ENCODE measurements around the gene HLX.
A peak's percentile ranks its signal among the peaks of the same experiment; 100 is the strongest.

The HLX gene

DNA sequence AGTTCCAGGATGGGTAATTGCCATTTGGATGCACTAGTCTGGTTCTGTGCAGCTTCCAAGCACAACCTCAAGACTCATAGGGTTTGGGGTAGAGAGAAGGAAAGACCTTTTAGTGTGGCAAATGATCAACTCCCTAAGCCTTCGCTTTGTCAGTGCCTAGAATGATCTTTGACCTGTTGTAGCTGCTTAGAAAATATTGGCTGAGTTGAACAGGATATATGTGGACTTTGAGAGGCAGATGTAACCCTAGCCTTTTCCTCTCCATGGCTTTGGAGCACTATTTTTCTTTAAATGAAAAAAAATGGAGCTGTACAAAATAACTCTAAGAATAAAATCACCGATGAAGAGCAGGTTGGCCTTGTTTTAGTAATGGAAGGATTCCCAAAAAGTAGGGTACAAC, 41.7 kb downstream of the HLX start:
- H3K27ac ChIP-seq (ENCODE audit: low read length) = no peak overlapping the region
- no peaks in the 10 kb centered on the region for H3K9me3 ChIP-seq (ENCODE audit: insufficient read depth, low read depth, low read length)
- H3K9ac ChIP-seq (ENCODE audit: low read depth, low read length) = no peak overlapping the region
- no peaks in the 10 kb centered on the region for H3K36me3 ChIP-seq (ENCODE audit: insufficient read depth, low read depth, low read length)
- peaks cover 11% of the 10 kb centered on the region; the same call in 1 of the 2 replicates for H3K4me1 ChIP-seq (ENCODE audit: insufficient read depth, low read length)
- no peak overlapping the region for H3K4me3 ChIP-seq (ENCODE audit: low read length)
- no peaks in the 10 kb centered on the region for H3K27me3 ChIP-seq (ENCODE audit: insufficient read depth, low read length)

DNA sequence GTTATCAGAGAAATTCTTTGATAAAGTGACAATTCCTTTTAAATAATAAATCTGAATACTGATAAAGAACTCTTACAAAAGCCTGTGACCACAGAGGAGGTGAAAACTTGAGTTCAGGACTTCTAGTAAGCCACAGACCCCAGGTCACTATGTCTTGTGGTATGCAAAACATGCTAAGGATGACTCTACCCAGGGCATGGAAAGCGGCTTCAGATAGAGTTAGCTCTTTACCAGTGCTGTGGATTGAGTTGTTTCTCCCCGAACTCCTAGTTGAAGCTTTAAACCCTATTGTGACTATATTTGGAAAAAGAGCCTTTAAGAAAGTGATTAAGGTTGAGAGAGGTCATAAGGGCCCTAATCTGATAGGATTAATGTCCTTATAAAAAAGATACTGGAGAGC, 42.3 kb downstream of the HLX start:
- no peaks in the 10 kb centered on the region for H3K27me3 ChIP-seq (ENCODE audit: insufficient read depth, low read length)
- H3K4me1 ChIP-seq (ENCODE audit: insufficient read depth, low read length) = peaks cover 11% of the 10 kb centered on the region; the same call in 1 of the 2 replicates
- H3K9ac ChIP-seq (ENCODE audit: low read depth, low read length) = no peak overlapping the region
- H3K9me3 ChIP-seq (ENCODE audit: insufficient read depth, low read depth, low read length) = no peaks in the 10 kb centered on the region
- H3K36me3 ChIP-seq (ENCODE audit: insufficient read depth, low read depth, low read length) = no peaks in the 10 kb centered on the region
- no peak overlapping the region for H3K27ac ChIP-seq (ENCODE audit: low read length)
- no peak overlapping the region for H3K4me3 ChIP-seq (ENCODE audit: low read length)

DNA sequence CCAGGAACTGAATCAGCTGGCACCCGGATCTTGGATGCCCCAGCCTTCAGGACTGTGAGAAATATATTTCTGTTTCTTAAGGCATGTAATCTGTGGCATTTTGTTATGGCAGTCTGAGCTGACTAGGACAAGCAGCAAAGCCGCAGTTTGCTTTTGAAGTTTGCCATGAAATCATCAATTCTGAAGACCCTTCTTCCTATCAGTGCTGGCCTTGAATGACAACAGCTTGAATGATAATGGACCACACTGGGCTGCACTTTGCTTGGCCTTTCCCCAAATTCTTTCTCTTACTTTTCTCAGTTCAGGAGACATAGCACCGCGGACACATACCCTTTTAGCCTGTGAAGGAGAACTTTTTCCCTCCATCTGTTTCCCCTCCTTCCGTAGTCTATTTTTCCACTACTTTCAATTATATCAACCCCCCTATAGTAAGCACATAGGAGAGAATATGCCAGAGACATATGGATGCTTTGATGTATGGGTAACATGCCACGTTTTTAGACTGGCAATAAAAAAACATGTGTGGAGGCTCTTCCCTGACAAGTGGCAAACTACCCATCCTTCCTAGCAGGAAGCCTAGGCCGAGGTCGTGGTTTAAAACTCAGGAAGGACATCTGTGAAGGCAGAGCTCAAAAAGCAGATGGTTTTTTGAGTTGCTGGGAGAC, 42.9 kb downstream of the HLX start:
- Histone ChIP-seq H3K9me3 (ENCODE audit: insufficient read depth, low read depth, low read length) (no peaks in the 10 kb centered on the region), H3K27ac (ENCODE audit: low read length) (no peak overlapping the region), H3K4me1 (ENCODE audit: insufficient read depth, low read length) (peaks cover 11% of the 10 kb centered on the region; the same call in 1 of the 2 replicates), H3K4me3 (ENCODE audit: low read length) (peak overlapping the region; percentile 27; the same call in 1 of the 2 replicates), H3K27me3 (ENCODE audit: insufficient read depth, low read length) (no peaks in the 10 kb centered on the region), H3K9ac (ENCODE audit: low read depth, low read length) (no peak overlapping the region), H3K36me3 (ENCODE audit: insufficient read depth, low read depth, low read length) (no peaks in the 10 kb centered on the region)

DNA sequence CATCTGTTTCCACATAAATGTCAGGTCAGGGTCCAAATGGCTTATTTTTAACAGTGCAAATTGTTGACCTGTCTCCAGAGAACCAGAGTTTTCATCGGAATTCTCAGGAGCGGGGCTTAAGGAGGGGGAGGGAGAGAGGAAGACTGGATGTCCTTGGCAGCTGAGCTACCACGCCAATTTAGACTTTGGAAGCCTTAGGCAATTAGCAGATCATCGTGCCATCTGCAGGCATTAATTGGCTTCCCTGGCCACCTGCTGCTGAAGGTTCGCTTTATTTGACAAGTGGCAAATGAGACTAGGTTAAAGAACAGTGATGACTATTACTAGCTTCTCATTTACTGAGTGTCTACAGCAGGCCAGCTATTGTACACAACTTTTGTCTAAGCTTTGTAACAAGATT, 43.7 kb downstream of the HLX start:
- Histone ChIP-seq H3K4me1 (ENCODE audit: insufficient read depth, low read length) (peaks cover 11% of the 10 kb centered on the region; the same call in 1 of the 2 replicates), H3K9ac (ENCODE audit: low read depth, low read length) (no peak overlapping the region), H3K36me3 (ENCODE audit: insufficient read depth, low read depth, low read length) (no peaks in the 10 kb centered on the region), H3K4me3 (ENCODE audit: low read length) (no peak overlapping the region), H3K27me3 (ENCODE audit: insufficient read depth, low read length) (no peaks in the 10 kb centered on the region), H3K27ac (ENCODE audit: low read length) (no peak overlapping the region), H3K9me3 (ENCODE audit: insufficient read depth, low read depth, low read length) (no peaks in the 10 kb centered on the region)

DNA sequence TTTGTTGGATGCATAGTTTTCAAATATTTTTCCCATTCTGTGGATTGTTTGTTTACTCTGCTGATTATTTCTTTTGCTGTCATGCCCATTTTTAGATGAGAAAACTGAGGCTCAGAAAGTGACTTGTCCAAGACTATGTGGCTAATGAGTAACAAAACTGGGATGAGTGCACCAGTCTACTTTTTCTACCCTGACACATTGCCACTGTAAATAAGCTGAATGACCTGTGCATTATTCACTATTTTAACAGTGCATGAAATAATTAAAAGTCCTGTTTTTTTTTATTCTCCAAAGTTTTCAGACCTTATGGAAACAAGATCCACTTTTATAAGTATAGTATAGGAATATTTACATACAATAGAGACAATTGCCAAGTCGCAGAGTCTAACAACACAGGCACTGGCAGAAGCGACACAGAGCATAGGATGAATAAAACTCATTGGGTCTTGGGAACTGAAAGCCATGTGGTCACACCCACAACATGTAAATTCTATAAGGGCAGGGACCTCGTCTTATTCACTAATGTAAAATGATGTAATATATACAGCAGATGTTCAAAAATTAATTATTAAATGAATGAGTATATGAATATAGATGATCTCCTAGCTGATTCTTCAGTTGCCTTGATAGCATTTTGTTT, 45.2 kb downstream of the HLX start:
- H3K27ac ChIP-seq (ENCODE audit: low read length) = no peak overlapping the region
- no peaks in the 10 kb centered on the region for H3K9me3 ChIP-seq (ENCODE audit: insufficient read depth, low read depth, low read length)
- no peaks in the 10 kb centered on the region for H3K27me3 ChIP-seq (ENCODE audit: insufficient read depth, low read length)
- H3K4me1 ChIP-seq (ENCODE audit: insufficient read depth, low read length) = peaks cover 11% of the 10 kb centered on the region; the same call in 1 of the 2 replicates
- H3K4me3 ChIP-seq (ENCODE audit: low read length) = no peak overlapping the region
- H3K9ac ChIP-seq (ENCODE audit: low read depth, low read length) = no peak overlapping the region
- no peaks in the 10 kb centered on the region for H3K36me3 ChIP-seq (ENCODE audit: insufficient read depth, low read depth, low read length)

DNA sequence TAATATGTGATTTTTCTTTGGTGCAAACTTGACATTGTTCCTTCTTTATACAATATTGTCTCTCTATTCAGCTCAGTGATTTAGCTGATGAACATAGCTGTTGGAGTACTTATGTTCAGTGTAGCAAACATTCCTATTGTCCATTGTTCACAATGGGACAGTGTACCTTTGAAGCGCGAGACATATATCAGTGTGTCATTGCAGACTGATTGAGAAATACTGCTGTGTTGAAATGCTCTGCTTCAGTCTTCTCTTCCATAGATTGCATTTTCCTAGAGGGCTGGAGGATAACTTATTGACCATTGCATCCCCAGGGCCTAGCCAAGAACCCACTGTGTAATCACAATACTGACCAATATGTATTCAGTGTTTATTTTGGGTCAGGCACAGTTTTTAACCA, 46.5 kb downstream of the HLX start:
- H3K36me3 ChIP-seq (ENCODE audit: insufficient read depth, low read depth, low read length) = no peaks in the 10 kb centered on the region
- H3K4me1 ChIP-seq (ENCODE audit: insufficient read depth, low read length) = peaks cover 11% of the 10 kb centered on the region; the same call in 1 of the 2 replicates
- H3K9ac ChIP-seq (ENCODE audit: low read depth, low read length) = no peak overlapping the region
- H3K27ac ChIP-seq (ENCODE audit: low read length) = no peak overlapping the region
- no peak overlapping the region for H3K4me3 ChIP-seq (ENCODE audit: low read length)
- no peaks in the 10 kb centered on the region for H3K9me3 ChIP-seq (ENCODE audit: insufficient read depth, low read depth, low read length)
- H3K27me3 ChIP-seq (ENCODE audit: insufficient read depth, low read length) = no peaks in the 10 kb centered on the region

DNA sequence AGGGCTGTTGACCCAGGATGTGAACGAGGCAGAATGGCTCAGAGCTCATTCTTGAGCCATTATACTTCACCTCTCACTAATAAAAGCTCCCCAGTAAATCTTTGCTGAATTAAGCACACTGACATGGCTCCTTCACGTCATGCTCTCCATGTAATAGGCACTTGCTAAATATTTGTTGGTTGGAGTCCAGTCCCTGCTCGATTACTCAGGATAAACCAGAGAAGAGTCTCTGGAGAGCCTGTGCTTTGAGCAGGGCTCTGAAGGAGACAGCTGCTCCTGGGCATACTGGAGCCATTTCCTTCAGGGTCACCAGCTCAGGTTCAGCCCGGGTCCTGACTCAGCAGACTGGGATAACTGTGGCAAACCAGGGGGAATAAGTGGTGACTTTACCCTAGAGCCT, 46.9 kb downstream of the HLX start:
- no peaks in the 10 kb centered on the region for H3K36me3 ChIP-seq (ENCODE audit: insufficient read depth, low read depth, low read length)
- H3K27ac ChIP-seq (ENCODE audit: low read length) = no peak overlapping the region

DNA sequence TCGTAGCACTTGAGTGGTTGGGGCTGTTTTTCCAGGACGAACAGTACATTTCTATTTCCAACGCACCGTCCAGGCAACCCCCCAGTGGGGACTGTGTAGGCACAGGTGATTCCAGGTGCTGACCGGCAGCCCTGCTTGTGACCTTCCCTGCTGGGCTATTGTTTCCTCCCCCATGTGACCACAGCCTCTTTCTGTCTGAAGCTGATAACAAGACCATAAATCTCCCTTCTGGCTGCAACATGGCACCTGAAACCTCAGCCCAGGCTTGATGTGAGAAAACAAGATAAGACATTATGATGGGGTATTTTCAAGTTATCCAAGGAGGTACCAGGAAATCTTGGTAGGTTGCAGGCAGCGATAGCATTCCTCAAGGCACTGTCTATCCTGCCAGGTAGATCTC, 48.2 kb downstream of the HLX start:
- Histone ChIP-seq H3K4me1 (ENCODE audit: insufficient read depth, low read length) (peaks cover under 1% of the 10 kb centered on the region; the same call in 1 of the 2 replicates), H3K9ac (ENCODE audit: low read depth, low read length) (no peak overlapping the region), H3K4me3 (ENCODE audit: low read length) (no peak overlapping the region), H3K27me3 (ENCODE audit: insufficient read depth, low read length) (no peaks in the 10 kb centered on the region), H3K36me3 (ENCODE audit: insufficient read depth, low read depth, low read length) (no peaks in the 10 kb centered on the region), H3K27ac (ENCODE audit: low read length) (no peak overlapping the region), H3K9me3 (ENCODE audit: insufficient read depth, low read depth, low read length) (no peaks in the 10 kb centered on the region)

More for the DNA sequence above, 46.9 kb downstream of the HLX start:
- Histone ChIP-seq H3K4me3 (ENCODE audit: low read length) (no peak overlapping the region), H3K27me3 (ENCODE audit: insufficient read depth, low read length) (no peaks in the 10 kb centered on the region), H3K9ac (ENCODE audit: low read depth, low read length) (no peak overlapping the region), H3K4me1 (ENCODE audit: insufficient read depth, low read length) (peaks cover 11% of the 10 kb centered on the region; the same call in 1 of the 2 replicates), H3K9me3 (ENCODE audit: insufficient read depth, low read depth, low read length) (no peaks in the 10 kb centered on the region)

DNA sequence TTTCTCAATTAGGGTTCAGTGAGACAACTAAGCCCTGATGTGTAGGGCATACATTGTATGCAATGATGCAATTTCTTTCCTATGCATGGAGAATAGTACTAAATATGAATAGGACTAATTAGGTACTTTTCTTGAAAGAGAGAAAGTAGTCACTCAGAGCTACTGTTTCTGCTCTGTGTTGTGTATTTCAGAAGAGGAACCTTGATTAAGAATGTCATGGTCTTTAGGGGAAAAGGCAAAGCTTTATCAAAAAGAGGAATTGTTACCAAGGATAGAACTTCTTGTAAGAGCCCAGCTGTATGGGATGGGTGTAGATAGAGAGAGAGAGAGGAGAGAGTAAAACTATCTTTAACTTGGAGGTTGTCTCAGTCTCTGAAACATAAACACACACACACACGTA, 49.1 kb downstream of the HLX start:
- no peaks in the 10 kb centered on the region for H3K36me3 ChIP-seq (ENCODE audit: insufficient read depth, low read depth, low read length)
- H3K4me1 ChIP-seq (ENCODE audit: insufficient read depth, low read length) = no peaks in the 10 kb centered on the region
- H3K4me3 ChIP-seq (ENCODE audit: low read length) = no peak overlapping the region
- H3K27me3 ChIP-seq (ENCODE audit: insufficient read depth, low read length) = no peaks in the 10 kb centered on the region
- no peaks in the 10 kb centered on the region for H3K9me3 ChIP-seq (ENCODE audit: insufficient read depth, low read depth, low read length)
- no peak overlapping the region for H3K9ac ChIP-seq (ENCODE audit: low read depth, low read length)
- H3K27ac ChIP-seq (ENCODE audit: low read length) = no peak overlapping the region

DNA sequence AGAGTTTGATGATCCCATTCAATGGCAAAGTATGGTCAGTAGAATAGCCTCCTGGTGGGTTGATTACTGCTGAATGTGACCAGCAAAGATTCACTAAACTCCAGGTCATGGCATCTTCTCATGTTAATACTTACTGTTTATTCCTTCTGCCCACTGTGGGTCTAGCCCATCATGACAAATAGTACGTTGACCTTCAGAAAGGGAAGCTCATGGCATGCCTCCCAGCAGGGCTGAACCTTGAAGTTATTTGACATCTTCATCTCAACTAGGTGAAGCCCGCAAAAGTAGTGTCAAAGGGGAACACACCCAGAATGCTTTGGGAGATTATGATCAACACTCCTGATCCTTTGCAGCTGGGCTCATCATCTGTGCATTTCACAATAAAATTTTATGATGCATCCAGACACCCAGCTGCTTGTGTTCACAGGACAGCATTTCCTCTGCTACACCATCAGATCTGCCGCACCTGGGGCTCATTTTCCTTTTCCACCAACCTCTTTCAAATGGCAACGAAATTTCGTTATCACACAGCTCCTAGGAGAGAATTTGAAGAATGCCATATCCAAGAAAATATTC, 49.6 kb downstream of the HLX start:
- Histone ChIP-seq H3K9ac (ENCODE audit: low read depth, low read length) (no peak overlapping the region), H3K27me3 (ENCODE audit: insufficient read depth, low read length) (no peaks in the 10 kb centered on the region), H3K36me3 (ENCODE audit: insufficient read depth, low read depth, low read length) (no peaks in the 10 kb centered on the region), H3K27ac (ENCODE audit: low read length) (no peak overlapping the region), H3K4me3 (ENCODE audit: low read length) (no peak overlapping the region), H3K4me1 (ENCODE audit: insufficient read depth, low read length) (no peaks in the 10 kb centered on the region), H3K9me3 (ENCODE audit: insufficient read depth, low read depth, low read length) (no peaks in the 10 kb centered on the region)

DNA sequence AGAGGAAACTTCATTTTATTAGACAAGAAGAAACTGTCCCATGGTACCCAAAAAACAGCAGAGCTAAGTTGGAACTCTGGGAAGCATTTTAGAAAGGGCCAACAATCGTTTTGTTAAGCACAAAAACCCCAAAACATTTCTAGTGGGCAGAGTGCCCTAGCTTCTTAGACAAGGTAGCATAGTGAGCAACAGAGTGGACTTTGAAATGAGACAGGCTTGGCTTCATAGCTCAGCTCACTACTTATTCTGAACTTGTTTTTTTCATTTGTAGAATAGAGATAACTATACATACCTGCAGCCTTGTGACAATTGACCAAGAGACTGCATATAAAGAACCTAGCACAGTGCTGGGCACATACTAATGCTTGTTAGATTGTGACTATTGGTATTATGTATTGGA, 50.1 kb downstream of the HLX start:
- Histone ChIP-seq H3K27me3 (ENCODE audit: insufficient read depth, low read length) (no peaks in the 10 kb centered on the region), H3K4me1 (ENCODE audit: insufficient read depth, low read length) (no peaks in the 10 kb centered on the region), H3K4me3 (ENCODE audit: low read length) (no peak overlapping the region), H3K9me3 (ENCODE audit: insufficient read depth, low read depth, low read length) (no peaks in the 10 kb centered on the region), H3K9ac (ENCODE audit: low read depth, low read length) (no peak overlapping the region), H3K27ac (ENCODE audit: low read length) (no peak overlapping the region), H3K36me3 (ENCODE audit: insufficient read depth, low read depth, low read length) (no peaks in the 10 kb centered on the region)

Measured in iPS-20b (cell line).